Measurements from ENCODE around the gene STARD7.

DNA sequence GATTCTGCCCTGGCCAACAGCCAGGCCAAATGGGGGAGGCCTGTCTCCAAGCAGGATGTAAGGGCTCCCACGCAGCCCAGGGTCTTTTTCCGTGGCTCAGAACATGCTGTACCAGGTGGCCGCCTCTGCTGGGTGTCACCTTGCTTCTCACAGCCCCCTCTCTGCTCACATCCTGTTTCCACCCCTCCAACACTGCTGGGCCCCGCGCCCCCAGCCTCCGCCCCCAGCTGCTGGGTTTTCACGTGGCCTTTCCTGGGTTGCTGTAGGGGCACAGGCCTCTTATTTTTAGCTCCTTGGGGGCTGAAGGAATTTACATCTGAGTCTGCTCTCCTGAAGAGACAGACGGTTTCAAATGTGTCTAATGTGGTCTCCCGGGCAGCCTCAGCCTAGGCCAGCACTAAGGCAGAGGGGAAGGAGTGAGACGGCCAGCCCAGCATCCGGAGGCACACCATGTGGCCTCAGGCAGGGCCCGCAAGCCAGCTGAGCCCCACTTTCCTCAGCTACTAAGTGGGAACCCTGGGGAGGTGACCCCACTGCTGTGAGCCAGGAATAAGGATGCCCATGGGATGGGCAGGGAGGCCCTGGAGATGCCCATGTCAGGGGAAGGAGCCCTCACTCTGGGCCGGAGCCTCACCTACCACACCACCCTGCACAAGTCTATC, 44.7 kb downstream of the STARD7 start:
- TF ChIP-seq, protein P1, sequence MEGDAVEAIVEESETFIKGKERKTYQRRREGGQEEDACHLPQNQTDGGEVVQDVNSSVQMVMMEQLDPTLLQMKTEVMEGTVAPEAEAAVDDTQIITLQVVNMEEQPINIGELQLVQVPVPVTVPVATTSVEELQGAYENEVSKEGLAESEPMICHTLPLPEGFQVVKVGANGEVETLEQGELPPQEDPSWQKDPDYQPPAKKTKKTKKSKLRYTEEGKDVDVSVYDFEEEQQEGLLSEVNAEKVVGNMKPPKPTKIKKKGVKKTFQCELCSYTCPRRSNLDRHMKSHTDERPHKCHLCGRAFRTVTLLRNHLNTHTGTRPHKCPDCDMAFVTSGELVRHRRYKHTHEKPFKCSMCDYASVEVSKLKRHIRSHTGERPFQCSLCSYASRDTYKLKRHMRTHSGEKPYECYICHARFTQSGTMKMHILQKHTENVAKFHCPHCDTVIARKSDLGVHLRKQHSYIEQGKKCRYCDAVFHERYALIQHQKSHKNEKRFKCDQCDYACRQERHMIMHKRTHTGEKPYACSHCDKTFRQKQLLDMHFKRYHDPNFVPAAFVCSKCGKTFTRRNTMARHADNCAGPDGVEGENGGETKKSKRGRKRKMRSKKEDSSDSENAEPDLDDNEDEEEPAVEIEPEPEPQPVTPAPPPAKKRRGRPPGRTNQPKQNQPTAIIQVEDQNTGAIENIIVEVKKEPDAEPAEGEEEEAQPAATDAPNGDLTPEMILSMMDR (conservative IDR thresholded peaks at IDR 0.05; ENCODE audit: low read length), result no peak
- TF ChIP-seq EZH2phosphoT487 (IDR thresholded peaks at IDR 0.05; ENCODE audit: borderline replicate concordance), result no peak

Data from Loucy (cell line).